Fibroblast of peridontal ligament (primary cell): ENCODE results near the gene MIA3.
A peak's percentile ranks its signal among the peaks of the same experiment; 100 is the strongest.
"Not testable (repeated sequence)": the region's sequence is repeated elsewhere in the genome, so short reads cannot be mapped to it uniquely, and the experiment has no call there.

Source experiments
- DNase-seq: peaks from one replicate; pipeline ENCODE4 v3.0.0-alpha.2; 2010; ENCODE audit errors: extremely low read depth

Gene MIA3

DNA sequence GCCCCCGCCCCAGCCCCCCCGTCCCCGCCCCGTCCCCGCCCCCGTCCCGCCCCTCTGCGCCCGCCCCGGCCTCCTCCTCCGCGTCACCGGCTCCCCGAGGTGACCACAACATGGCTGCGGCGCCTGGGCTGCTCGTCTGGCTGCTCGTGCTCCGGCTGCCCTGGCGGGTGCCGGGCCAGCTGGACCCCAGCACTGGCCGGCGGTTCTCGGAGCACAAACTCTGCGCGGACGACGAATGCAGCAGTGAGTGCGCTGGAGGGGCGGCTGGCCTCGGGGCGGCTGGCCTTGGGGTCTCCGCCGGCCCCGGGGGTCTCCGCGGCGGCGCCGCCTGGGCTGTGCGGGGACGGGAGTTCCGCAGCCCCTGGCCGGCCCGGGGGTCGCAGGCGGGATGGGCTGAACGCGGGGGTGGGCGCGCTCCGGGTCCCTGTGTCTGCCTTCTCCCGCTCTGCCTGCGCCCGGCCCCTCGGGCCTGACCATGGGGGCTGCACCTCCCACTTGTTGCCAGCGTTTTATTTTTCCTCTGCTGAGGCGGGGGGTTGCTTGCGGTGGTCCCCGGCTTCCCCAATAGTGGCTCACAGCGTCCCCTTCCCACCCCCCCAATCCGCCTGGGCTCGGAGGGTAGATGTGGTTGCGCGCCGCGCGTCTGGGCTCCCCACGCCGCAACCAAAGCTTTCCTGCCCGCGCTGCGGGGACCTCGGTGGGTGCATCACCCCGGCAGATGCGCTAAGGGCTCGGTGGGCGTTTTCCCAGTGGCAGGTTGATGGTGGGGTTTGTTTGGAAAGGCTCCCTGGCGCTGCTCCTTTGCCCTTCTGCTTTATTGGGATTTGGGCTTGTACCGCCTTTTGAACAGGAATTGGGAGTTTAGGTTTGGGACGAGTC, at the start of gene MIA3:
Gene MIA3 (plus strand): TSS at position 97 of the 879 bp plus-strand sequence. CDS start 14 bp downstream, at position 111.
- peak; percentile 20 for DNase-seq

DNA sequence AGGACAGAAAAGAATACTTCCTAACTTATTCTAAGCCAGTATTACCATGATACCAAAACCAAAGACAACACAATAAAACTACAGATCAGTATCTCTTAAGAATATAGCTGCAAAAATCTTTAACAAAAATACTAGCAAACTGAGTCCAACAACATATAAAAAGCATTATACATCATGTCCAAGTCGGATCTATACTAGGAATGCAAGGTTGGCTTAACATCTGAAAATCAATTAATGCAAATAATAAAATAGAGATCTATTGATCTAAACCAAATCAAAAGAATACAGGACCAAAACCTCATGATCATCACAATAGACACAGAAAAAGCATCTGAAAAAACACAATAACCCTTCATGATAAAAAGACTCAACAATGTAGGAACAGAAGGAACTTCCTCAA, 47.1 kb upstream of the MIA3 start:
- no peak for DNase-seq

- DNase-seq: peak; percentile 80
These were observed 38.6 kb upstream of the MIA3 start for GRCh38 chr1:222579316-222579715.

DNA sequence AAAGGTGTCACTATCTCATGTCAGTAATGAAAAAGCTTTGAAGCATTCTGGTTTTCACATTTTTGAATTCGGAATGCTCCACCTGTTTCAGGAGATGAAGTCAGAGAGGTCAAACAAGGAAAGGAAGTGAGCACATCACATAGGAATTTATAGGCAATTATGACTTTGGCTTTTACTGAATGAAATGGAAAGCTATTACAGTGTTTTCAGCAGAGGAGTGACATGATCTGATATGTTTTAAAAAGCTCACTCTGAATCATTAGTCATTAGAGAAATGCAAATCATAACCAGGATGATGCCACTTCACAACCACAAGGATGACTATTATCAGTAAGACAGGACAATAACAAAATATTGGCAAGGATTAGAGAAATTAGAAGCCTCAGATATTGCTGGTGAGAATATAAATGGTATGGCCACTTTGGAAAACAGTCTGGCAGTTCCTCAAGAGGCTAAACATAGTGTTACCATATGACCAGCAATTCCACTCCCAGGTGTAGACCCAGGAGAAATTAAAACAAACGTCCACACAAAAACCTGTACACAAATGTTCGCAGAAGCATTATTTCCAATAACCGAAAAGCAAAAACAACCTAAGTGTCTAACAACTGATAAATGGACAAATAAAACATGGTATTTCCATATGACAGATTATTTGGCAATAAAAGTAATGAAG, 35.7 kb upstream of the MIA3 start:
- DNase-seq: no peak

- DNase-seq: no peak
These were observed 34.8 kb upstream of the MIA3 start for GRCh38 chr1:222583079-222583478.

DNA sequence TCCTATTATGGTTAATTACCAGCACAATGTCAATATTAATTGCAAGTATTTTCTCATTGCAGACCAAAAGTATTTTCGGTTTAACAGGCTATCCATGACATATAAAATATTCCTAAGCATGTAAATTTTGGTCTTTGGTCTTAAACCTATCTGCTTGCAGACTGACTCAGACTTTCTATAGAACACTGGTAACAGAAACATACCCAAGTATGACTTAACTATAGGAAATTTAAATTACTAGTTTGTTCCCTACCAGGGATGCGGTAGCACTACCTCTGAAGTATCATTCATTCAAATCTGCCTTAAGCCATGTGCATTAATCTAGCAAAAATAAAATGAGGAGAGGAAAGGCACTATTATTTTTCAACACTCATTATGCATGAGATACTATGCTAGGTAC, 31.1 kb upstream of the MIA3 start:
- DNase-seq: no peak

DNA sequence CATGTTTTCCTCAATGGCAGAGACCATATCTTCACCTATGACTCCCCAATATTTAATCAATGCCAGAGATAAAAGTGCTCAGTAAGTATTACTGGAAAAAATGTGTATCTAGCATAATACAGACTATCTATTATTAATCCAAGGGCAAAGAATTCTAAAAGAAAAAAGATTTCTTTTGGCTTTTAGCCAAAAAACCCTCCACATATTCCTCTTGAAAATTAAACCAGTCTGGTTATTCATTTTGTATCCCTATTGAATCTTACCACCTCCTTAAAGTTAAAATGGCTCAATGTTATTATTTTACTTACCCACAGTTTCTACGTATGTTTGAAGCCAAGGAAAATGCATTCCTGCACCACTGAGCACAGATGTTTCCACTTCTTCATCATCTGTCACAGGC, 29.8 kb upstream of the MIA3 start:
- DNase-seq: peak; percentile 36

DNA sequence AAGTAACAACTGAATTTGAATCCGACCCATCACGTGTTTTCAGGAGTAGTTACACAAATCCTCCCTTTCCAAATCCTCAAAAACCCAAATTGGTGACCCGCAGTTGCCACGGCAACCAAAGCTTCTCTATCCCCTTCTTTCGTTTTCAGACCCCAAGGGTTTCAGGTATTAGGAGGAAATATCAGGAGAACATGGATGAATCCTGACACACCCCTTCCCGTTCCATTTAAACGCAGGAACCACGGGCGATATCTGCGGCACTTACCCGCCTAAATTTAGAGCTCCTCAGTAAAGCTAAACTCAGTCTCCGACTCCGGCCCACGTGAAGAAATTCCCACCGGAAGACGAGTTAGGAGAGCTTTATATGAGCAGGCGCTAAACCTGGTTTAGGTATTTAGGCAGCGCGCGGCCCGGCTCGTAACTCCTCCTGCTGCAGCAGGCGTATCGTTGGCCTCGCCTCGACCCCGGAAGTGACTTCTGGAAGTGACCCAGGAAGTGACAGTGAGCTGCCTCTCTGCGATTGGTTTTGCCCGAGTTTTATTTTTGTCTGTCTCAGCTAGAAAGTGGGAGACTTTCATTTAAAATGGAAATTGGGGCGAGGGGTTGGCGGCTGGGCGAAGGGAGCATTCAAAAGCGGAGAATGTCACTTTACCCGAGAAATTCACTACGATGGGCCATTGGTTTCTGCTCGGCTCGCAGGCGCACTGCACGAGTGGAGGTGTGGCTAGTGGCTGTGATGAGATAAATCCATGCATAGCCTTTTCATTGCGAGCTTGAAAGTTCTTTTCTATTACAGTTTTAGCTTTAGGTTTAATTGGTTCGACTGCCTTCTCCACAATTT, 28.2 kb upstream of the MIA3 start, which contains the start of gene TAF1A:
Gene TAF1A (minus strand): TSS at position 472 of the 841 bp plus-strand sequence.
- DNase-seq: peak; percentile 83

- DNase-seq: peak; percentile 36
These were observed 25.7 kb upstream of the MIA3 start for GRCh38 chr1:222592171-222592570.

DNA sequence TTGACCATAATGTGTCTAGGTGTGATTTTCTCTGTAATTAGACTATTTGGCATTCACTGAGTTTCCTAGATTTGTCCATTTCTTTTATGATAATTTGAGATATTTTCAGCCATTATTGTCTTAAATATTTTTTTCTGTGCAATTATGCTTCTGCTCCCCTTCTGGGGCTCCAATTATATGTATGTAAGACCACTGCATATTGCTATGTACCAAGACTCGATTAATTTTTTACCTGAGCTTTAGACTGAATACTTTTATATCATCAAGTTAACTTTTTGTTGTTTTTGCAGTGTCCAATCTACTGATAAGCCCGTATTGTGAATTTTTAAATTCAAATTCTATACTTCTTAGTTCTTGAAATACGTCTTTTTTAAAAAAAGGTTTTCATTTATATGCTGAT, 23.1 kb upstream of the MIA3 start:
- no peak for DNase-seq

- DNase-seq: no peak
These were observed 21.2 kb upstream of the MIA3 start for GRCh38 chr1:222596696-222597095.

GRCh38 chr1:222600281-222600680, 17.6 kb upstream of the MIA3 start:
- DNase-seq: no peak

DNA sequence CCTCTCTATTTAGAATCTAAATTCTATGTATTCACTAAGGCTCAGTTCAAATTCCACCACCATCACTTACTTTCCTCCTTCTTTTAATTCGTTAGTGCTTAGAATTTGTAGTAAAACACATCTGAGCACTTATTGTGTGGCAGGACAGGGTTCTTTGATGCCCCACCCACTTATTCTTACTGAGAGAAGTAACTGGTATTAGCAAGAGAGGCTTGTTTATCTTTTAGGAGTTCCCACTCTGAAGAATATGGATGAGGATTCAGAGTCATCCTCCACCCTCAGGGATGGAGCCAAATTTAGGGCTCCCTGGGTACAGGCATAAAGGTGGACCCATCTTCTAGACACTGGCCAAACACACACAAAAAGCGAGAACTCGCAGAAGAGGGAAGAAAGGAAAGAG, 16.6 kb upstream of the MIA3 start:
- DNase-seq: no peak

DNA sequence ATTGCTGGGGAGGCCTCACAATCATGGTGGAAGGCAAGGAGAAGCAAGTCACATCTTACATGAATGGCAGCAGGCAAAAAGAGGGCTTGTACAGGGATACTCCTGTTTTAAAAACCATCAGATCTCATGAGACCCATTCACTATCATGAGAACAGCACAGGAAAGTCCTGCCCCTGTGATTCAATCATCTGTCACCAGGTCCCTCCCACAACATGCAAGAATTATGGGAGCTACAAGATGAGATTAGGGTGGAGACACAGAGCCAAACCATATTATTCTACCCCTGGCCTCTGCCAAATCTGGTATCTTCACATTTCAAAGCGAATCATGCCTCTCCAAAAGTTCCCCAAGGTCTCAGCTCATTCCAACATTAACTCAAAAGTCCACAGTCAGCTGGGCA, 11.1 kb upstream of the MIA3 start:
- no peak for DNase-seq

- DNase-seq: not testable (repeated sequence)
These were observed 8.8 kb upstream of the MIA3 start for GRCh38 chr1:222609111-222609510.

DNA sequence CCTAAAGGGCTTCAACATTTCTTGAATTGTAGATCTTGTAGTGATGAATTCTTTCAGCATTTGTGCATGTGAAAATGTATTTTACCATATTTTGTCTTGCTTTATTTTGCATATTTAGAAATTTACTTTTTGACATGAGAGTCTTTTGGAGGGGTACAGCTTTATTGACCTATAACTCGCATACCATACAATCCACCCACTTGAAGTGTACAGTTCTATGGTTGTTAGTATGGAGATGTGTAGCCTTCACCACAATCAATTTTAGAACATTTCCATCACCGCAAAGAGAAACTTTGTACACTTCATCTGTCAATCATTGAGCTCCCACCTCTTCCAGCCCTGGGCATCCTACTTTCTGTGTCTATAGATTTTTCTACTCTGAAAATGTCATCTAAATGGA, 7.2 kb upstream of the MIA3 start:
- no peak for DNase-seq

- DNase-seq: no peak
These were observed 4.3 kb upstream of the MIA3 start for GRCh38 chr1:222613627-222614026.

GRCh38 chr1:222616525-222616924, 1.4 kb upstream of the MIA3 start:
- DNase-seq: peak; percentile 97

- DNase-seq: peak; percentile 98
These were observed 438 bp upstream of the MIA3 start for GRCh38 chr1:222617367-222617951.

DNA sequence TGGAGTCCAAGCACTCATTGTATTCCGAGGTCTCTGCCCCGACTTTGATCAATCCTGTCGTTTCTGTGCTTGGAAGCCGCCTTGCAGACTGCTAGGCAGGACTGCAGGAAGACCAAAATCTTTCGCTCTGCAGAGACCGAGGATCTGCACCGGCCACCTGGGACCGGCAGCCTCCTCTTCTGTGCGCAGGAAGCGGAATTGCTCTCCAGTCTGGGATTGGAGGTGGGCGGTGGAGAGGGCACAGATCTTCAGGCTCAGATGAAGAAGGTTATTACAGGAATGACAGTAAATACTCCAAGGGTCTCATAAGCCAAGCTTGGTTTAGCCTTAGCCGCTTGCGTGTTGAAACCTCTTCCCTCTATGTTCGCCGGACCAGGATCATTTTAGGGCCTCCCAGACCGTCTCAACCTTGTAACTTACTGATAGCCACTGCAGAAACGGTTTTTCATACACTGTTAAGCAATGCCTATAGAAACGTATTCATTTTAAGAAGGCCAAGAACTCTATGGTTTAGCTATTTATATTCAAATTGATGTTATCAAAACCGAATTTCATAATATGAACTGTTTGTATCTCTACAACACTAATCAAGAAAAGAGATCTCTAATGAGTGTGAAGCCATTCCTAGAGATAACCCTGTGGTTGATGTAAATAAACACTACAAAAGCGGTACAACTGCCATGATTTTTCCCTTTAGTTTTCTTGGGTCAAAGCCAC, 1.1 kb downstream of the MIA3 start:
- peak; percentile 38 for DNase-seq

- no peak for DNase-seq
These were observed 2.7 kb downstream of the MIA3 start for GRCh38 chr1:222620566-222620965.
